Stimulated activated effector memory CD8-positive, alpha-beta T cell treated with anti-CD3 and anti-CD28 coated beads, Interleukin-12 subunit alpha, Interleukin-12 subunit beta, amount 100 ng/mL, for 72 hours (primary cell): ENCODE results near the gene RLF.

Source experiments
- ATAC-seq: fragments of 150-1000 bp; cut with Tn5 transposase; 2 replicates; pipeline ENCODE4 v1.10.0; 2021
- DNase-seq, 2 donors: peaks; one replicate each; pipeline ENCODE4 v3.0.0; 2021 to 2022; ENCODE audit warnings: low spot score in 2 of 2
- H3K27ac Mint-ChIP-seq: one replicate; pipeline ENCODE4 v1.8.0; 2022; ENCODE audit warnings: mild to moderate bottlenecking, mixed read lengths
- H3K36me3 Mint-ChIP-seq: one replicate; pipeline ENCODE4 v1.8.0; 2022; ENCODE audit warnings: mild to moderate bottlenecking, mixed read lengths
- H3K4me1 Mint-ChIP-seq: one replicate; pipeline ENCODE4 v1.8.0; 2022; ENCODE audit warnings: mixed read lengths
- H3K4me3 Mint-ChIP-seq: one replicate; pipeline ENCODE4 v1.8.0; 2022; ENCODE audit warnings: mild to moderate bottlenecking, mixed read lengths
- H3K9me3 Mint-ChIP-seq: one replicate; pipeline ENCODE4 v1.8.0; 2022; ENCODE audit warnings: mixed read lengths

RLF gene

DNA sequence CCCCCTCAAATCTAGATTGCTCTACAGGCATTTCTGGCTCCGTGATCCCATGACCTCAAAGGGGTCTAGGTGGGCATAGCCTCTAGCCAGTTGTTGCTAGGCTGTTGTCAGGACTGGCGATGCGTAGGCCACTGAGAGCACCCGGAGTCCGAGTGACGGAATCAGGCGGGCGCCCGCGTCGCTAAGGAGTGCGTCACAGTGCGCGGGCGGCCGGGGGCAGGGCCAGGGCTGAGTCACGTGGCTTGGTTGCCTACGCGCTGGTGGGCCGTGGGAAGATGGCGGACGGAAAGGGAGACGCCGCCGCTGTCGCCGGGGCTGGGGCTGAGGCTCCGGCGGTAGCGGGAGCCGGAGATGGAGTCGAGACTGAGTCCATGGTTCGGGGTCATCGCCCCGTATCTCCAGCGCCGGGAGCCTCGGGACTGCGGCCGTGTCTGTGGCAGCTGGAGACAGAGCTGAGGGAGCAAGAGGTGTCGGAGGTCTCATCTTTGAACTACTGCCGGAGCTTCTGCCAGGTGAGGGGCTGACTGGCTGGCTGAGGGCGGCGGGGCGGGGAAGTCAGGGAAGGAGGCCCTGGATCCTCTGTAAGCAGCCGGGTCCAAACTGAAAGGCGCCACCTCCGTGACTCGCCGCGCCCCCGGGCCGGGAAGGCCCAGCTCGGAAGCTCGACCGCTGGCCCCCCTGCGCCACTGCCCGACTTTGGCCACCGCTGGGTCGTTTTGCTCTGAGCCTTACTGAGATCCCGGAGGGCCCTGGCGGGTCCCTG, at the start of gene RLF:
RLF (plus strand) TSS at position 263 of the 763 bp plus-strand sequence; CDS start at position 276, 13 bp downstream.
- Mint-ChIP-seq H3K9me3 (no peaks in the 10 kb centered on the region), H3K4me1 (peaks cover 6% of the 10 kb centered on the region), H3K27ac (no peak within 1 kb of the TSS), H3K36me3 (peaks cover 21% of the 10 kb centered on the region), H3K4me3 (no peak within 1 kb of the TSS)
- ATAC-seq (peak; percentile 96), DNase-seq (peak; percentile 95 to 97)

DNA sequence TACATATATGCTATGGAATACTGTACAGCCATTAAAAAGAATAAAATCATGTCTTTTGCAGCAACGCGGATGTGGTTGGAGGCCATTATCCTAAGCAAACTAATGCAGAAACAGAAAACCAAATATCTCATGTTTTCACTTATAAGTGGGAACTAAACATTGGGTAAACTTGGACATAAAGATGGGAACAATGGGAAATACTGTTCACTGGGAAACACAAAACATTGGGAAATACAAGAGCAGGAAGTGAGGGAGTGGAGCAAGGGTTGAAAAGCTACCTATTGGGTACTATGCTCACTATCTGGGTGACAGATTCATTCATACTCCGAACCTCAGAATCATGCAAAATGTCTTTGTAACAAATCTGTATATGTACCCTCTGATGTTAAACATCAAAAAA, 46.8 kb upstream of the RLF start:
- no peak overlapping the region for H3K4me3 Mint-ChIP-seq
- H3K36me3 Mint-ChIP-seq = no peaks in the 10 kb centered on the region
- H3K9me3 Mint-ChIP-seq = peaks cover 10% of the 10 kb centered on the region
- H3K4me1 Mint-ChIP-seq = no peaks in the 10 kb centered on the region
- no peak for ATAC-seq
- DNase-seq = no peak
- H3K27ac Mint-ChIP-seq = no peak overlapping the region

- no peak overlapping the region for H3K4me3 Mint-ChIP-seq
- ATAC-seq (no peak), DNase-seq (no peak)
- no peaks in the 10 kb centered on the region for H3K4me1 Mint-ChIP-seq
- H3K9me3 Mint-ChIP-seq = no peaks in the 10 kb centered on the region
- no peak overlapping the region for H3K27ac Mint-ChIP-seq
- H3K36me3 Mint-ChIP-seq = no peaks in the 10 kb centered on the region
These were observed 41.1 kb upstream of the RLF start for GRCh38 chr1:40120128-40120527.

DNA sequence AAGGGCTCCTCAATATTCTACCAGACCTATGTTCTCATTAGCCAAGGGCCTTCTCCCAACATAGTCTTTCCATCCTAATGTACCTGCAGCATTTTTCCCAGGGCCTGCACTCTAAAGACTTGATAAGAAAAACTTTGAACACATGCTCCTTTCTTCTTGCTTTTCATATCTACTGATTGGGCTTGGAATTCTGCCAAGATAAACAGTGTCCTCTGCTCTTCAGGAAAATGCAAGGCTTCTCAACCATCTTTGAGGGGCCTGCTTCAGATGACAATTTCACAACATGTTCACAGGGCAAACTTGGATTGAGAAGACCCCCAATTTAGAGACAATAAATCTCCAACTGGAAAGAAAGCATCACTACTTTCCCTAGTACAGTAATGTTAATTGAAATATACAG, 38.3 kb upstream of the RLF start:
- H3K4me1 Mint-ChIP-seq = no peaks in the 10 kb centered on the region
- DNase-seq = no peak
- H3K27ac Mint-ChIP-seq = no peak overlapping the region
- H3K9me3 Mint-ChIP-seq = no peaks in the 10 kb centered on the region
- H3K4me3 Mint-ChIP-seq = no peak overlapping the region
- no peaks in the 10 kb centered on the region for H3K36me3 Mint-ChIP-seq
- ATAC-seq = no peak

- ATAC-seq (no peak), DNase-seq (no peak)
- H3K9me3 Mint-ChIP-seq = no peaks in the 10 kb centered on the region
- no peaks in the 10 kb centered on the region for H3K36me3 Mint-ChIP-seq
- H3K4me3 Mint-ChIP-seq = no peak overlapping the region
- H3K4me1 Mint-ChIP-seq = no peaks in the 10 kb centered on the region
- no peak overlapping the region for H3K27ac Mint-ChIP-seq
These were observed 30.3 kb upstream of the RLF start for GRCh38 chr1:40130892-40131291.

DNA sequence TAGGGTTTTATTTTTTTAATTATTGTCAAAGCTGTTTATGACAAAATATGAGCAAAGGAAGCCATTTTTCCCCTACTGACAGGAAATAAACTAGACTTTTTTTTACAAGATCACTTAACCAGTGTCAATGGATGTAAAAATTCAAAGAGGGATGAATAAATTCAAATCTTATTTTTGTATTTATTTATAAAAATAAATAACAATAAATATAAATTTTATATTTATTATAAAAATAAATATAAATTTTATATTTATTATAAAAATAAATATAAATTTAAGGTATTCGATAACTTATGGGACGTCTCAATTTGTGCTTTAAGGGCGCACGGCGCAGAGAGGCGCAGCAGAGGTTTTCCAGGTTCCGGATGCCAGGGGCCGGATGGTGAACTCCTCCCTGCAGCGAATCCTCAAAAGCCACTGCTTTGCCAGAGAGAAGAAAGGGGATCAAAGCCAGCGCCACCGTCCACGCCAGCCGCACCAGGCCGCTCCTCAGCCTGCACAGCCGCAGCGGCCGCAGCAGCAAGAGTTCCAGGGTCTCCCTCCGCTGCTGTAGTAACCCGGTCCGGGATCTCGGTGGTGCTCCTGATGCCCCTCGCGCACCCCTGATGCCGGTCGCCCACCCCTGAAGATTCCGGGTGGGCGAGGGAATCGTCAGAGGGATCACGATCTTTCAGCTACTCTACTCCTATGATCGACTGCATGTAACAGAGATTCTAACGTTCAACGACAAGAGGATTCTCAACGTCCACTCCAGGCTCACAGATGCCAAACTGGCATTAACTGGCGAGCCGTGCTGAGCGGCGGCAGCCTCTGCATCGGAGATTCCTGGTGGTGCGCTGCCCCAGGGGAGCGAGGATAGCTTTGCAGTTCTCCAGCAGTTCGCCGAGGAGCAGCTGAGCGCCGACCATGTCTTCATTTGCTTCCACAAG, 28.5 kb upstream of the RLF start:
- Mint-ChIP-seq H3K9me3 (no peaks in the 10 kb centered on the region), H3K27ac (no peak overlapping the region), H3K4me1 (no peaks in the 10 kb centered on the region), H3K36me3 (no peaks in the 10 kb centered on the region), H3K4me3 (no peak overlapping the region)
- ATAC-seq (no peak), DNase-seq (no peak)

DNA sequence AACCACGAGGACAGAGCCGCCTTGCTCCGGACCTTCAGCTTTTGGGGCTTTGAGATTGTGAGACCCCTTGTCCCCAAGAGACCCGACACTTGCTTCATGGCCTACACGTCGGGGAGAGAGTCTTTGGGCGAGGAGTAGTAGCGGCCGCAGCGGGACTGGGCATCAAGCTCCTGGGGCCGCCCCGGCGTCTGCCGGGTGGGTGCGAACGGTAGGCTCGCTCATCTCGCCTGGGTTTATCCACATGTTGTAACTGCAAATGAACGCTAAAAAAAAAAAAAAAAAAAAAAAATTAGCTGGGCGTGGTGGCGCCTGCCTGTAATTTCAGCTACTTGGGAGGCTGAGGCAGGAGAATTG, 27.9 kb upstream of the RLF start:
- DNase-seq (no peak), ATAC-seq (no peak)
- Mint-ChIP-seq H3K4me1 (no peaks in the 10 kb centered on the region), H3K9me3 (no peaks in the 10 kb centered on the region), H3K4me3 (no peak overlapping the region), H3K27ac (no peak overlapping the region), H3K36me3 (no peaks in the 10 kb centered on the region)

GRCh38 chr1:40133839-40134238, 27.3 kb upstream of the RLF start:
- no peak overlapping the region for H3K27ac Mint-ChIP-seq
- no peak for DNase-seq
- no peaks in the 10 kb centered on the region for H3K4me1 Mint-ChIP-seq
- H3K36me3 Mint-ChIP-seq = no peaks in the 10 kb centered on the region
- ATAC-seq = no peak
- no peak overlapping the region for H3K4me3 Mint-ChIP-seq
- H3K9me3 Mint-ChIP-seq = no peaks in the 10 kb centered on the region

GRCh38 chr1:40140211-40140973, 20.8 kb upstream of the RLF start:
- Mint-ChIP-seq H3K9me3 (no peaks in the 10 kb centered on the region), H3K27ac (no peak overlapping the region), H3K4me1 (peaks cover 8% of the 10 kb centered on the region), H3K36me3 (no peaks in the 10 kb centered on the region), H3K4me3 (no peak overlapping the region)
- no peak for DNase-seq
- no peak for ATAC-seq

DNA sequence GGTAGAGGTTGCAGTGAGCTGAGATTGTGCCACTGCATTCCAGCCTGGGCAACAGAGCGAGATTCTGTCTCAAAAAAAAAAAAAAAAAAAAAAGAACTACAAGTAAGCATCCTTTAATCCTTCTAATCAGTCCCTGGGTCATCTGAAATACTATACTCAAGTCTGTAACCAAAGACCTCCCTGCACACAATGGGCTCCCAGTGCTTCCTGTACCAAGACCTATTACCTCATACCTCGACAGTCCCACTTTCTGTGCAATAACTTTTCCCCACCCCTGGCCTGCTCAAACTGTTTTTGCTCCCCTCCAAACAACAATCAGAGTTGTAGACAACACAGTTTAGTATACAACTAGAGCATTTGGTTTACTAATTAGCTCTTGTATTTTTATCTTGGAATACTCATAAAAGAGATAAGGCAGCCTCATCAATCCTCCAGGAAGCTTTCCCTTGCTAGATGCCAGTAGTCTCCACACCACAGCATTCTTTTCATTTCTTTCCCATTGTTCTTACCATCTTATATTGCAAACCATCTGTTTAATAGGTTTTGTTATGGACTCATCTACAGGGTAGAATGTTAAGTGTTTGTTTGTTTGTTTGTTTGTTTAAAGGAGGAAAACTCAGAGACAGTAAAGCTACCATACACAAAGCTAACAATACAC, 19.2 kb upstream of the RLF start:
- no peak for ATAC-seq
- no peaks in the 10 kb centered on the region for H3K36me3 Mint-ChIP-seq
- DNase-seq = no peak
- no peaks in the 10 kb centered on the region for H3K9me3 Mint-ChIP-seq
- no peak overlapping the region for H3K27ac Mint-ChIP-seq
- H3K4me3 Mint-ChIP-seq = no peak overlapping the region
- H3K4me1 Mint-ChIP-seq = peaks cover 8% of the 10 kb centered on the region

DNA sequence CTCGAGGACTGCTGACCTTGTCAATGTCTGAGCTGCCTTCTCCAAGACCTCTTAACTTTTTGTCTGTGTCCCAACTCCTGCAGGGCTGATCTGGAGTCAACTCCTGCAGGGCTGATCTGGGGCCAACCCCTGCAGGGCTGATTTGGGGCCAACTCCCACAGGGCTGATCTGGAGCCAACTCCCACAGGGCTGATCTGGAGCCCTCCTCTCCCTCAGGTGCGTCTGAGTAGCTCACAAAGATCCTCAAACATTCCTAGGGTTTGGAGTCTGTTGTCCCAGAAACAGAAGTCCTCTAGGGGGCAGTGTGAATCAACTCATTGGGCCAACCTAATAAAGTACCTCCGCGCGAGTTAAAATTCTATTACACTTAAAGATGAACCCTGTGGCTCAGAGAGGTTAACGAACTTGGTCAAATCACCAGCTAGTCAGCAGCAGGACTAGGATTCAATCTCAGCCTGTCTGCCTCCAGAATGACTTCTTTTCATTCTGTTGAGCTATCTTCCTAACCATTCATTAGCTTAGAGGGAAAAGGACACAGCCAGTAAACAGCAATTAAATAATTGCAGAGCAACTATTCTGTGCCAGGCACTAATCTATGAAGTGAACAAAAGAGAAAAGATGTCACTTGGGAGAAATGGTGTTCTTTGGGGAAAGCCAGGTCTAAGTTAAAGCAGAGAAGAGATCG, 17.2 kb upstream of the RLF start:
- DNase-seq = peak; percentile 33 to 71
- no peaks in the 10 kb centered on the region for H3K36me3 Mint-ChIP-seq
- ATAC-seq = peak; percentile 84
- H3K4me1 Mint-ChIP-seq = peaks cover 8% of the 10 kb centered on the region
- H3K4me3 Mint-ChIP-seq = no peak overlapping the region
- no peaks in the 10 kb centered on the region for H3K9me3 Mint-ChIP-seq
- H3K27ac Mint-ChIP-seq = no peak overlapping the region

- no peaks in the 10 kb centered on the region for H3K36me3 Mint-ChIP-seq
- peak; percentile 78 for ATAC-seq
- H3K4me1 Mint-ChIP-seq = peaks cover 10% of the 10 kb centered on the region
- no peak overlapping the region for H3K4me3 Mint-ChIP-seq
- H3K9me3 Mint-ChIP-seq = no peaks in the 10 kb centered on the region
- DNase-seq = no peak
- no peak overlapping the region for H3K27ac Mint-ChIP-seq
These were observed 9.6 kb upstream of the RLF start for GRCh38 chr1:40151457-40152079.

DNA sequence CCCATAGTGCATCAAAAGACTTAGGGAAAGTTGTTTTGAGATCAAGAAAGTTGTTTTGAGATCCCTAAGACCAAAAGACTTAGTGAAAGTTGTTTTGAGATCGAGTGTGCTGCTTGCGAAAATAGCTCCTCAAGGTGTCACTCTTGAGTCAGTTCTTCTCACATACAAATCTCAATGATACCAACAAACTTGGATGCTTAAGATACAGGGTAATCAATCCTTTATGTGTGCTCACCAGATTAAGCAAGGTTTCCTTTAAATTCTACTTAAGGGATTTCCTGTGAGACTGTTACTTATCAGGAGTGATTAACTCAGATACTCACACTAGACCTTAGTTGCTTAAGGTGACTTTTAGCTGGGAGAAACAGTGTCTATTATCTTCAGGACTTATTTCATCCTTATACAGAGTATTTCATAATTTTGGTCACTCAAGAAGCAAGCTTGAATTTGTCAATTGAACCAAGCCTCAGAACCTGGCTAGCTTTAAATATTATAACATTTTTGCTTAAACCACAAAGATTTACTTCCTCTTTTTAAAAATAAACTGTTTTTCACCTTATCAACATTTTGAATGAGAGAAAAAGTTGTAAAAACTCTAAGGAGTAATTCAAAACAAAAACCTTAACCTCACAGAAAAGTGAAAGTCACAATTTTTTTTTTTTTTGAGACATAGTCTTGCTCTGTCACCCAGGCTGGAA, 8.0 kb upstream of the RLF start:
- DNase-seq = peak in 1 of 2 donors; percentile 7
- no peaks in the 10 kb centered on the region for H3K36me3 Mint-ChIP-seq
- ATAC-seq = peak; percentile 73
- H3K4me3 Mint-ChIP-seq = no peak overlapping the region
- peaks cover 10% of the 10 kb centered on the region for H3K4me1 Mint-ChIP-seq
- no peaks in the 10 kb centered on the region for H3K9me3 Mint-ChIP-seq
- no peak overlapping the region for H3K27ac Mint-ChIP-seq

- H3K9me3 Mint-ChIP-seq = no peaks in the 10 kb centered on the region
- H3K4me1 Mint-ChIP-seq = peaks cover 10% of the 10 kb centered on the region
- H3K4me3 Mint-ChIP-seq = no peak overlapping the region
- no peaks in the 10 kb centered on the region for H3K36me3 Mint-ChIP-seq
- H3K27ac Mint-ChIP-seq = no peak overlapping the region
- DNase-seq (no peak), ATAC-seq (no peak)
These were observed 6.1 kb upstream of the RLF start for GRCh38 chr1:40155135-40155534.
